22Rv1 (cell line): Measurements from ENCODE around the gene OTUD1.

Source experiments
- ZFX ChIP-seq: fragments of 450-650 bp; IDR thresholded peaks from 2 replicates; pipeline ENCODE4 v1.6.1; 2017; ENCODE audit warnings: antibody characterized with exemption, borderline replicate concordance
- TF ChIP-seq, protein P1 (sequence below): fragments of 450-650 bp; IDR thresholded peaks from 2 replicates; pipeline ENCODE4 v1.5.1; 2017; ENCODE audit warnings: mild to moderate bottlenecking

DNA sequence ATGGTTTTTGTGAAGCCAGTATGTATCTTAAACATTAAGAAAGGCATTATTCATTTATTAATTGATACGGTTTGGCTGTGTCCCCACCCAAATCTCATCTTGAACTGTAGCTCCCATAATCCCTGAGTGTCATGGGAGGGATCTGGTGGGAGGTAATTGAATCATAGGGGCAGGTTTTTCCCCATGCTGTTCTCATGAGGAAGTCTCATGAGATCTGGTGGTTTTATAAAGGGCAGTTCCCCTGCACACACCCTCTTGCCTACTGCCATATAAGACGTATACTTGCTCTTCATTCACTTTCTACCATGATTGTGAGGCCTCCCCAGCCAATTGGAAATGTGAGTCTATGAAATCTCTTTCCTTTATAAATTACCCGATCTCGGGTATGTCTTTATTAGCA, 28.1 kb downstream of the OTUD1 start:
- TF ChIP-seq, protein P1, sequence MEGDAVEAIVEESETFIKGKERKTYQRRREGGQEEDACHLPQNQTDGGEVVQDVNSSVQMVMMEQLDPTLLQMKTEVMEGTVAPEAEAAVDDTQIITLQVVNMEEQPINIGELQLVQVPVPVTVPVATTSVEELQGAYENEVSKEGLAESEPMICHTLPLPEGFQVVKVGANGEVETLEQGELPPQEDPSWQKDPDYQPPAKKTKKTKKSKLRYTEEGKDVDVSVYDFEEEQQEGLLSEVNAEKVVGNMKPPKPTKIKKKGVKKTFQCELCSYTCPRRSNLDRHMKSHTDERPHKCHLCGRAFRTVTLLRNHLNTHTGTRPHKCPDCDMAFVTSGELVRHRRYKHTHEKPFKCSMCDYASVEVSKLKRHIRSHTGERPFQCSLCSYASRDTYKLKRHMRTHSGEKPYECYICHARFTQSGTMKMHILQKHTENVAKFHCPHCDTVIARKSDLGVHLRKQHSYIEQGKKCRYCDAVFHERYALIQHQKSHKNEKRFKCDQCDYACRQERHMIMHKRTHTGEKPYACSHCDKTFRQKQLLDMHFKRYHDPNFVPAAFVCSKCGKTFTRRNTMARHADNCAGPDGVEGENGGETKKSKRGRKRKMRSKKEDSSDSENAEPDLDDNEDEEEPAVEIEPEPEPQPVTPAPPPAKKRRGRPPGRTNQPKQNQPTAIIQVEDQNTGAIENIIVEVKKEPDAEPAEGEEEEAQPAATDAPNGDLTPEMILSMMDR = no peak
- TF ChIP-seq ZFX = no peak
